Erythroblast (primary cell): ENCODE results near the gene ETV7.

ENCODE experiments used
- GATA1 ChIP-seq: IDR thresholded peaks from 2 replicates; pipeline ENCODE4 v1.6.1; 2011; ENCODE audit warnings: low read depth, mild to moderate bottlenecking, control low read depth, low read length, moderate library complexity
- POLR2A ChIP-seq: IDR thresholded peaks from 2 replicates; pipeline ENCODE4 v1.6.1; 2011; ENCODE audit warnings: mild to moderate bottlenecking, low read length

DNA sequence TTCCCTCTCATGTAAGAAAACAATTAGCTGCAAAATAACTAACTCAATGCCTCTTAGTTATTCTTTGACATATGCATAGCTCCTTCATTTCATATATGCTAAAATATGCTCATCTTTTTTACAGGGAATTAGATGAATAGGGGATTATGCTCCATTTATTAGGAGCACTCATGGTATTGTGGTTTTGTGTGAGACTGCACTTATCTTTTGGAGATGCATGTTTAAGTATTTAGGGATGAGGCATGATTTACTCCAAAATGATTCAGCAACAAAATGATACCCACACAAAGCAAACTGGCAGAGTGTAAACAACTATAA, 59.6 kb downstream of the ETV7 start:
- TF ChIP-seq POLR2A (no peak), GATA1 (no peak)
